GM10248 (cell line): Measurements from ENCODE around the gene TNNT2.

Source experiments
- CTCF ChIA-PET: fragments of 300-600 bp; sonication (Branson Sonifier 250); formaldehyde crosslinking; extraction: SDS; loops from one replicate; lab custom pipeline; 2021; ENCODE audit warnings: antibody characterized with exemption; lab: Yijun Ruan, JAX
- POLR2A ChIA-PET: fragments of 350-650 bp; sonication (Branson Sonifier 250); formaldehyde crosslinking; extraction: SDS; loops from one replicate; lab custom pipeline; 2020; ENCODE audit warnings: antibody characterized with exemption; lab: Yijun Ruan, JAX
- DNase-seq: peaks from one replicate; pipeline ENCODE4 v3.0.0; 2012; ENCODE audit errors: extremely low spot score
- CTCF ChIP-seq: IDR thresholded peaks from 2 replicates; pipeline ENCODE4 v1.5.1; 2012; ENCODE audit warnings: mild to moderate bottlenecking, low read depth; ENCODE audit errors: extremely low read depth, missing control alignments, control extremely low read depth

Gene TNNT2

GRCh38 chr1:201354901-201355295 lies 22.6 kb downstream of the TNNT2 start:
- ChIA-PET CTCF (interaction anchor here (0.9 to 1.6 kb wide), 4 partner anchors 8 to 101 kb away, joined by 3 to 4 read pairs (median 3); no protein-coding TSS in a partner anchor), POLR2A (no interaction called here)
- TF ChIP-seq CTCF, result no peak
- no peak for DNase-seq

- no peak for DNase-seq
- CTCF ChIA-PET, result interaction anchor here (1.4 to 1.6 kb wide), 2 partner anchors 9 to 12 kb away, joined by 3 to 4 read pairs; no protein-coding TSS in a partner anchor
- TF ChIP-seq CTCF, result no peak
- POLR2A ChIA-PET, result no interaction called here
Measured at GRCh38 chr1:201354151-201354900, 23.2 kb downstream of the TNNT2 start.

GRCh38 chr1:201353186-201353940 lies 24.1 kb downstream of the TNNT2 start:
- CTCF ChIA-PET, result interaction anchor here (0.7 to 1.6 kb wide), 4 partner anchors 9 to 160 kb away, joined by 3 to 4 read pairs (median 3); no protein-coding TSS in a partner anchor
- no peak for TF ChIP-seq CTCF
- POLR2A ChIA-PET, result no interaction called here
- DNase-seq, result no peak

GRCh38 chr1:201351617-201352016 lies 25.9 kb downstream of the TNNT2 start:
- no peak for DNase-seq
- ChIA-PET CTCF (no interaction called here), POLR2A (no interaction called here)
- TF ChIP-seq CTCF, result no peak

GRCh38 chr1:201350884-201351283 lies 26.6 kb downstream of the TNNT2 start:
- no peak for TF ChIP-seq CTCF
- no peak for DNase-seq
- POLR2A ChIA-PET, result no interaction called here
- CTCF ChIA-PET, result no interaction called here

DNA sequence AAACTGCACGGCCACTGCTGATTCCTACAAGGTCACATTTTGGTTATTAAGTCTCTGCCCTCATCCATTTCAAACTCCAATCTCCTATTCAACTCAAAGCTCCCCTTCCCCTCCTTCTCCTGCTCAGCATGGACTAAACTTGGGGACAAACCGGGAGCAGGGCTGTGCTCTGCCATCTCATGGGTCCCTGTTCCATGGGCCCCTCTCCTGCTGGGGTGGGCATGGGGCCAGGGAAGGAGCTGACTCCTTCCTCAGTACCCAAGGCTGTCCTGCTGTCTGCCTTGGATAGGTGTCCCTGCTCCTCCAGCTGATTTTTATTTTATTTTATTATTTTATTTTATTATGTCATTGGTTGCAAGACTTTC lies 27.1 kb downstream of the TNNT2 start:
- TF ChIP-seq CTCF, result no peak
- CTCF ChIA-PET, result interaction anchor here (5.2 kb wide), 1 partner anchor 12 kb away, joined by 37 read pairs; no protein-coding TSS in a partner anchor
- POLR2A ChIA-PET, result no interaction called here
- no peak for DNase-seq
